HG02885 (cell line): ENCODE results near the gene RHOH.
A peak's percentile ranks its signal among the peaks of the same experiment; 100 is the strongest.
"Not testable (repeated sequence)": the region's sequence is repeated elsewhere in the genome, so short reads cannot be mapped to it uniquely, and the experiment has no call there.

Experiments used
- ATAC-seq: cut with Tn5 transposase; IDR thresholded peaks from one replicate; pipeline ENCODE4 v1.9.1; 2021; ENCODE audit warnings: mild to moderate bottlenecking; ENCODE audit not compliant: unreplicated experiment, poor library complexity

The RHOH gene

GRCh38 chr4:40196724-40197281 lies at the start of gene RHOH:
TSS of gene RHOH (plus strand) at chr4:40197031. CDS start at chr4:40243387, 46,356 bp downstream.
- peak; percentile 23 for ATAC-seq

GRCh38 chr4:40147490-40147889 lies 49.3 kb upstream of the RHOH start:
- ATAC-seq = not testable (repeated sequence)

- peak; percentile 65 for ATAC-seq
These were observed 46.9 kb upstream of the RHOH start for GRCh38 chr4:40149960-40150385.

- ATAC-seq = no peak
These were observed 45.9 kb upstream of the RHOH start for GRCh38 chr4:40150932-40151331.

GRCh38 chr4:40152637-40153036 lies 44.2 kb upstream of the RHOH start:
- no peak for ATAC-seq

- no peak for ATAC-seq
These were observed 39.4 kb upstream of the RHOH start for GRCh38 chr4:40157436-40157835.

- no peak for ATAC-seq
These were observed 36.6 kb upstream of the RHOH start for GRCh38 chr4:40160258-40160657.

- ATAC-seq = no peak
These were observed 32.4 kb upstream of the RHOH start for GRCh38 chr4:40164459-40164858.

GRCh38 chr4:40165916-40166315 lies 30.9 kb upstream of the RHOH start:
- ATAC-seq = no peak

- ATAC-seq = no peak
These were observed 28.8 kb upstream of the RHOH start for GRCh38 chr4:40168070-40168469.

- no peak for ATAC-seq
These were observed 26.2 kb upstream of the RHOH start for GRCh38 chr4:40170588-40170987.

- ATAC-seq = peak; percentile 88
These were observed 23.4 kb upstream of the RHOH start for GRCh38 chr4:40173470-40173875.

GRCh38 chr4:40176602-40177001 lies 20.2 kb upstream of the RHOH start:
- ATAC-seq = no peak

- no peak for ATAC-seq
These were observed 19.2 kb upstream of the RHOH start for GRCh38 chr4:40177591-40177990.

- no peak for ATAC-seq
These were observed 18.2 kb upstream of the RHOH start for GRCh38 chr4:40178672-40179071.

- ATAC-seq = no peak
These were observed 17.5 kb upstream of the RHOH start for GRCh38 chr4:40179360-40179759.

- ATAC-seq = no peak
These were observed 16.5 kb upstream of the RHOH start for GRCh38 chr4:40180356-40180755.

- ATAC-seq = no peak
These were observed 14.8 kb upstream of the RHOH start for GRCh38 chr4:40182001-40182400.

GRCh38 chr4:40182954-40183353 lies 13.9 kb upstream of the RHOH start:
- ATAC-seq = no peak

- peak; percentile 45 for ATAC-seq
These were observed 13.0 kb upstream of the RHOH start for GRCh38 chr4:40183615-40184411.

- ATAC-seq = peak; percentile 53
These were observed 10.8 kb upstream of the RHOH start for GRCh38 chr4:40185830-40186664.
